MCF 10A (cell line): ENCODE data around the gene TGFB2. TPM values are rescaled to one million over a fixed set of nuclear protein-coding genes. Genes with fewer than 3 reads are reported as not detected.
"Not testable (repeated sequence)": the region's sequence is repeated elsewhere in the genome, so short reads cannot be mapped to it uniquely, and the experiment has no call there.

Experiments
- BruUV-seq: library from RNA; stranded (reverse); fragments of 400-500 nt; replicated peaks from 2 replicates; lab custom pipeline; 2021; lab: Mats Ljungman, UMichigan
- CTCF ChIA-PET: fragments of 300-600 bp; sonication (Branson Sonifier 250); formaldehyde crosslinking; extraction: SDS; loops from one replicate; lab custom pipeline; 2021; ENCODE audit warnings: antibody characterized with exemption, inconsistent platforms; lab: Yijun Ruan, JAX
- POLR2A ChIA-PET: fragments of 300-600, 350-650 bp; sonication (Branson Sonifier 250); formaldehyde crosslinking; extraction: SDS; loops from one replicate; lab custom pipeline; 2020; ENCODE audit warnings: antibody characterized with exemption, inconsistent platforms; lab: Yijun Ruan, JAX
- DNase-seq: peaks from one replicate; pipeline ENCODE4 v3.0.0-alpha.2; 2018; ENCODE audit not compliant: unreplicated experiment
- H3K27ac Mint-ChIP-seq: one replicate; pipeline ENCODE4 v1.8.0; 2022; ENCODE audit warnings: mild to moderate bottlenecking, low read depth, mixed read lengths; ENCODE audit not compliant: unreplicated experiment
- H3K27me3 Mint-ChIP-seq: one replicate; pipeline ENCODE4 v1.8.0; 2022; ENCODE audit warnings: mixed read lengths; ENCODE audit not compliant: insufficient read depth, unreplicated experiment
- H3K36me3 Mint-ChIP-seq: one replicate; pipeline ENCODE4 v1.8.0; 2022; ENCODE audit warnings: mild to moderate bottlenecking, moderate library complexity, mixed read lengths; ENCODE audit not compliant: insufficient read depth, unreplicated experiment
- H3K4me1 Mint-ChIP-seq: one replicate; pipeline ENCODE4 v1.8.0; 2022; ENCODE audit warnings: mixed read lengths; ENCODE audit not compliant: insufficient read depth, unreplicated experiment
- H3K4me3 Mint-ChIP-seq: one replicate; pipeline ENCODE4 v1.8.0; 2022; ENCODE audit warnings: mild to moderate bottlenecking, moderate library complexity, mixed read lengths; ENCODE audit not compliant: unreplicated experiment
- H3K9me3 Mint-ChIP-seq: one replicate; pipeline ENCODE4 v1.8.0; 2022; ENCODE audit warnings: mixed read lengths; ENCODE audit not compliant: unreplicated experiment
- intact Hi-C: fragments of 100-400 bp; cut with micrococcal nuclease; formaldehyde crosslinking; loops from 2 replicates; pipeline ENCODE4 v1.14.1; 2022
- total RNA-seq: library from RNA; stranded (reverse); gene quantifications from 2 replicates; pipeline ENCODE4 v1.2.3, GENCODE V29; 2022
- TF ChIP-seq, protein P1 (sequence below): fragments of 200-600 bp; IDR thresholded peaks from one replicate; pipeline ENCODE4 v1.8.0; 2022; ENCODE audit warnings: antibody characterized with exemption, mild to moderate bottlenecking; ENCODE audit not compliant: unreplicated experiment

TGFB2 gene
- total RNA-seq, 1 experiment from 2014 or later = 6.3 TPM

DNA sequence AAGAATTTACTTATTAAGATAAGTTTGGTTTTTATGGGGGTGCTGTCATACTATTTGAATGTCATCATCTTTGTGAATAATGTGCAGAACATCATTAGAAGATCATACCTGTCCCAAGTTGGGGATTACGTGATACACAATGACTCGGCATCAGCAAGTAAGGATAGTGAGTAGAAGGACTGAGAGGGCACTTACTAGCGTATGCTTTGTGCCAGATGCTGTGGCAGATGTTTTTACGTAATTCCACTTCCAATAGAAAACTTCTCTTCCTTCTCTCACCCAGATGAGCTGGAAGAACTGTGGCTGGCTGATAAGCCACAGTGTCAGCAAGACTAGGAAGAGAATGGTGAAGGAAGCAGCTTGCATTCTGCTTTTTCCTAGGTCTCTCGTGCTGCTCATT, 28.1 kb upstream of the TGFB2 start:
- no peaks in the 10 kb centered on the region for H3K27me3 Mint-ChIP-seq
- no peak for DNase-seq
- POLR2A ChIA-PET = interaction anchor here (1.1 to 1.4 kb wide), 2 partner anchors 12 to 14 kb away, joined by 3 read pairs; no protein-coding TSS in a partner anchor
- CTCF ChIA-PET = interaction anchor here (1.7 to 2.4 kb wide), 3 partner anchors 10 to 17 kb away, joined by 6 to 20 read pairs (median 14); no protein-coding TSS in a partner anchor
- no peak overlapping the region for H3K4me3 Mint-ChIP-seq
- H3K4me1 Mint-ChIP-seq = no peaks in the 10 kb centered on the region
- TF ChIP-seq, protein P1, sequence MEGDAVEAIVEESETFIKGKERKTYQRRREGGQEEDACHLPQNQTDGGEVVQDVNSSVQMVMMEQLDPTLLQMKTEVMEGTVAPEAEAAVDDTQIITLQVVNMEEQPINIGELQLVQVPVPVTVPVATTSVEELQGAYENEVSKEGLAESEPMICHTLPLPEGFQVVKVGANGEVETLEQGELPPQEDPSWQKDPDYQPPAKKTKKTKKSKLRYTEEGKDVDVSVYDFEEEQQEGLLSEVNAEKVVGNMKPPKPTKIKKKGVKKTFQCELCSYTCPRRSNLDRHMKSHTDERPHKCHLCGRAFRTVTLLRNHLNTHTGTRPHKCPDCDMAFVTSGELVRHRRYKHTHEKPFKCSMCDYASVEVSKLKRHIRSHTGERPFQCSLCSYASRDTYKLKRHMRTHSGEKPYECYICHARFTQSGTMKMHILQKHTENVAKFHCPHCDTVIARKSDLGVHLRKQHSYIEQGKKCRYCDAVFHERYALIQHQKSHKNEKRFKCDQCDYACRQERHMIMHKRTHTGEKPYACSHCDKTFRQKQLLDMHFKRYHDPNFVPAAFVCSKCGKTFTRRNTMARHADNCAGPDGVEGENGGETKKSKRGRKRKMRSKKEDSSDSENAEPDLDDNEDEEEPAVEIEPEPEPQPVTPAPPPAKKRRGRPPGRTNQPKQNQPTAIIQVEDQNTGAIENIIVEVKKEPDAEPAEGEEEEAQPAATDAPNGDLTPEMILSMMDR = no peak
- no TSS peak for BruUV-seq
- intact Hi-C loops = no loop called here
- H3K36me3 Mint-ChIP-seq = peaks cover 56% of the 10 kb centered on the region
- H3K9me3 Mint-ChIP-seq = no peaks in the 10 kb centered on the region
- no peak overlapping the region for H3K27ac Mint-ChIP-seq

DNA sequence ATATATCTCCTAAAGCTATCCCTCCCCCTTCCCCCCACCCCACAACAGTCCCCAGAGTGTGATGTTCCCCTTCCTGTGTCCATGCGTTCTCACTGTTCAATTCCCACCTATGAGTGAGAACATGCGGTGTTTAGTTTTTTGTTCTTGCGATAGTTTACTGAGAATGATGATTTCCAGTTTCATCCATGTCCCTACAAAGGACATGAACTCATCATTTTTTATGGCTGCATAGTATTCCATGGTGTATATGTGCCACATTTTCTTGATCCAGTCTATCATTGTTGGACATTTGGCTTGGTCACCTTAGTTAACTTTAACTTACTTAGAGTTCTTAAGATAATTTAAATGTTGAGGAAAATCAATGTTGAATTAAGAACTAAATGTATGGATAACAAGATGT, 25.0 kb upstream of the TGFB2 start:
- H3K9me3 Mint-ChIP-seq, POLR2A ChIA-PET, intact Hi-C loops: not testable (repeated sequence)

DNA sequence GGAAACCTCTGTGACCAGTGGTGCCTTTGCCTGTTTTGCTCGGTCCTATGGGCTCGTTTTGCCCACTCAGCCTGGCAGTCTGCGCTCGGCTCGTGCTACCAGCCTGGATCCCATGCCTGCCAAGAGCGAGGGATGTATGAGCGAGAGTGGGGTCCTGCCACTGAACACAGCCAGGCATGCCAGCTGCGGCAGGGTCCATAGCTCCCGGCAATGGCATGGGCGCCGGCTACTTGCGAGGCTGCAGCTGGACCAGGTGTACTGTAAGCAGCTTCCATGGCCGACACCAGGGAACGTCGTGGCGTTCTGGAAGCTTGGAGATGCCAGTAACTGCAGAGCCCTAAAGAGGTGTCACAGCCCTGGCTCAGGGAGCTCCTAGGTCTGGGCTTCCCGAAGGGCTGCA, 22.4 kb upstream of the TGFB2 start:
- POLR2A ChIA-PET = interaction anchor here (0.5 to 1.2 kb wide), 2 partner anchors 9 to 1503 kb away, joined by 4 to 5 read pairs; no protein-coding TSS in a partner anchor
- Mint-ChIP-seq H3K4me1 (no peaks in the 10 kb centered on the region), H3K4me3 (no peak overlapping the region), H3K9me3 (no peaks in the 10 kb centered on the region), H3K36me3 (peaks cover 63% of the 10 kb centered on the region), H3K27me3 (no peaks in the 10 kb centered on the region), H3K27ac (no peak overlapping the region)
- CTCF ChIA-PET = interaction anchor here (0.6 to 5.1 kb wide), 10 partner anchors 10 to 1181 kb away, joined by 3 to 31 read pairs (median 3); no protein-coding TSS in a partner anchor
- no peak for DNase-seq
- TF ChIP-seq, protein P1 = no peak
- BruUV-seq = no TSS peak
- intact Hi-C loops = no loop called here

More for the DNA sequence above, 25.0 kb upstream of the TGFB2 start:
- BruUV-seq, H3K4me1 Mint-ChIP-seq, H3K4me3 Mint-ChIP-seq, H3K27me3 Mint-ChIP-seq, H3K27ac Mint-ChIP-seq, DNase-seq: not testable (repeated sequence)
- CTCF ChIA-PET = interaction anchor here (0.6 to 5.1 kb wide), 7 partner anchors 10 to 1492 kb away, joined by 3 to 31 read pairs (median 4); no protein-coding TSS in a partner anchor
- H3K36me3 Mint-ChIP-seq = peaks cover 56% of the 10 kb centered on the region

DNA sequence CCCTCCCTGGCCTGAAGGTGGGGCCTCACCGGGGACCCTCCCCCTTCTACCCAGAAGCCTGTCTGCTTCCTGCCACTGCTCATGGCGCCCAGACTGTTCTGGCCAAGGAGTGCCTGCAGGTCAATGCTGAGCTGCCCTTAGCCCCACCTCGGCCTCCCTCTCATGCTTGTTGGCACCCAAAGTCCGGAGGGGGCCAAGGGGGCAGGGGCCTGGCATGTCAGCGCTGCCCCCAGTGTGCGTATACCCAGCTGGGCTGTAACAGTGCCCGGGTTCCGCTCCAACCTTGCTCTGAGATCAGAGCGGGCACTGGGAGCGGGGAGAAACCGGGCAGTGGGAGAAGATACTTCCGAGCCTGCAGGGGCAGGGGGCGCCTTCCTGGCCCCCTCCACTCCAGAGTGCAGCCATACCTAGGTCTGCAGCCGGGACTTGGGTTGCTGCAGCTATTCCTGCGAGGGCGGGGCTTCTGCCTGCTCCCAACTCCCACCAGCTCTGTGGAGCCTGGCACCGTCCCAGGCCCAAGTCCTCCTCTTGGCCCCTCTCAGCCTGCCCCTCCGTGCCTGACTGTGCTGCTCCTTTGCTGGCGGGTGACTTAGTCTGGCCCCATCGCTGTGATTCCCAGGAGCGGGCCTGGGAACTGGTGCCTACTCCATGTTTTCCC, 21.4 kb upstream of the TGFB2 start:
- no peaks in the 10 kb centered on the region for H3K27me3 Mint-ChIP-seq
- CTCF ChIA-PET = interaction anchor here (0.6 to 5.1 kb wide), 8 partner anchors 9 to 1243 kb away, joined by 3 to 31 read pairs (median 3); no protein-coding TSS in a partner anchor
- no peak overlapping the region for H3K4me3 Mint-ChIP-seq
- intact Hi-C loops = no loop called here
- no TSS peak for BruUV-seq
- H3K9me3 Mint-ChIP-seq = no peaks in the 10 kb centered on the region
- H3K36me3 Mint-ChIP-seq = peaks cover 55% of the 10 kb centered on the region
- TF ChIP-seq, protein P1 = no peak
- H3K4me1 Mint-ChIP-seq = no peaks in the 10 kb centered on the region
- POLR2A ChIA-PET = interaction anchor here (0.5 to 0.6 kb wide), 2 partner anchors 1479 to 1502 kb away, joined by 4 read pairs; no protein-coding TSS in a partner anchor
- DNase-seq = no peak
- no peak overlapping the region for H3K27ac Mint-ChIP-seq
